Activated CD4-positive, CD25-positive, alpha-beta regulatory T cell treated with anti-CD3 and anti-CD28 coated beads, Interleukin-2, amount 50 U/mL, for 24 hours (primary cell): ENCODE measurements around the gene AKR7A3.

Source experiments
- ATAC-seq, 2 donors: fragments of 150-1000 bp; cut with Tn5 transposase; one replicate each; pipeline ENCODE4 v1.10.0; 2021; ENCODE audit warnings: mild to moderate bottlenecking in 1 of 2, moderate library complexity in 1 of 2

Gene AKR7A3

DNA sequence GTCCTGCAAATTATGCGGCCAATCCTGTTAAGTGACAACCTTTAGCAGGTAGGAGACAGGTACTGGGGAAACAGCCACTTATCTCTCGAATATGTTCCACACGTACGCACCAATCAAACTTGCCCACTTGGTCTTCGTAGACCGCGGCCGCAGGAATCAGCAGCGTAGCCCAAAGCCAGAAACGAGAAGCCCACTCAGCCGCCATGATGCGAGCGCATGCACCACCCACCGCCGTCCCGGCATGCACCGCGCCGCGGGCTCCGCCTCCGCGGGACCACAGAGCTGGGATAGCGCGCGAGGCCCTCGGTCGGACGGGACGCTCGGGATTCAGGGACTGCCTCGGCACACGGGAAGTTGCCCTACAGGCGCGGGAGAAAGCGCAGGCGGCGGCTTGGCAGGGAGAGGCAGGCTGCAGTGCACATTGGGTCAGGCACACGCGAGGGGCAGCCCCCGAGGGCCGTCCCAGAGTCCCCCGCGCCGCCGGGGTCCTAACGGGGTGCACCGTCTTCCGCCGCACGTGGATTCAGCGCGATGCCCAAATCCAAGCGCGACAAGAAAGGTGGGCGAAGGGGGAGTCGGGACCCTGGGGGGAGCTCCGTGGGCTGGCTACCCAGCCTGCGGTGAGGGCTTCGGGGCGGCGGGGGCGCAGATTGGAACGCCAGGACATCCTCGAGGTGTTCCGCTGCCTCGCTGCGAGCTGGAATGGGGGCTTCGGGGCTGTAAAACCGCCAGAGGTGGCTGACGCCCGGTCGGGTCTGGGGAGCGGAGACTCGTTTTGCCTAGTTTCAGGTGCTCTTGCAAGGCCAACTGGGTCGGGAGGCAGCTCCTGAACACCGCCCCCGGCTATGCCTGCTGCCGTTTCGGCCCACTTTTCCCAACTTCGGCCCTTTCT lies 37.0 kb downstream of the AKR7A3 start, which contains the start of the genes EMC1 and MRTO4:
TSS of gene EMC1 (minus strand) at position 220 of the 892 bp plus-strand sequence. CDS start at position 205, 15 bp downstream.
TSS of gene MRTO4 (plus strand) at position 501 of the 892 bp plus-strand sequence. CDS start at position 532, 31 bp downstream.
- ATAC-seq = peak; percentile 88 to 91

DNA sequence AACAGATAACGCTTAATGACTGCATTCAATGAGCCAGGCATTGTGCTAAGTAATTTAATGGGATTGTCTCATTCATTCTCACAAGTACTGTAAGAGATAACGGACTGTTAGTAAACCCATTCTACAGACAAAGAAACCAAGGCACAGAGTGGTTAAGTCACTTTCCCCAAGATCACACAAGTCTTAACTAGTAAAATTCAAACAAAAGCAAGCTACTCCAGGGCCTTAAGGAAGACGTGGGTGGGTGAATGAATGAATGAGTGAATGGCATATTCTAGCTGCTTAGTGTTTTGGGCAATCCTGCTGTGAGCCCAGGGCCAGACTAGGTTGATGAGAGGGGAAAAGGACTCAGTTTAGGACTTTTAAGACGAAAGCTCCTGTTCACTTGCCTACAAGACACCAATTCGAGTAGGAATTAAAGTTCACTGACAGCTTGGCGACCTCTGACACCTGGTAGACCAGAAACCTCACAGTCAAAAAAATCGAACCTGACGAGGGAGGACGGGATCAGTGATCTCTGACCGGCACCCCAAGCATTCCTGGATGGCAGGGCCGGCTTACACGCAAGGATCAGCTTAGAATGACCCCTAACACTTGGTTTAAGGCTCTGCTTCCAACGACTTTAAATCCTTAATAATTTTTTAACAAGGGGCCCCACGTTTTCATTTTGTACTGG lies 37.8 kb downstream of the AKR7A3 start:
- ATAC-seq = no peak

DNA sequence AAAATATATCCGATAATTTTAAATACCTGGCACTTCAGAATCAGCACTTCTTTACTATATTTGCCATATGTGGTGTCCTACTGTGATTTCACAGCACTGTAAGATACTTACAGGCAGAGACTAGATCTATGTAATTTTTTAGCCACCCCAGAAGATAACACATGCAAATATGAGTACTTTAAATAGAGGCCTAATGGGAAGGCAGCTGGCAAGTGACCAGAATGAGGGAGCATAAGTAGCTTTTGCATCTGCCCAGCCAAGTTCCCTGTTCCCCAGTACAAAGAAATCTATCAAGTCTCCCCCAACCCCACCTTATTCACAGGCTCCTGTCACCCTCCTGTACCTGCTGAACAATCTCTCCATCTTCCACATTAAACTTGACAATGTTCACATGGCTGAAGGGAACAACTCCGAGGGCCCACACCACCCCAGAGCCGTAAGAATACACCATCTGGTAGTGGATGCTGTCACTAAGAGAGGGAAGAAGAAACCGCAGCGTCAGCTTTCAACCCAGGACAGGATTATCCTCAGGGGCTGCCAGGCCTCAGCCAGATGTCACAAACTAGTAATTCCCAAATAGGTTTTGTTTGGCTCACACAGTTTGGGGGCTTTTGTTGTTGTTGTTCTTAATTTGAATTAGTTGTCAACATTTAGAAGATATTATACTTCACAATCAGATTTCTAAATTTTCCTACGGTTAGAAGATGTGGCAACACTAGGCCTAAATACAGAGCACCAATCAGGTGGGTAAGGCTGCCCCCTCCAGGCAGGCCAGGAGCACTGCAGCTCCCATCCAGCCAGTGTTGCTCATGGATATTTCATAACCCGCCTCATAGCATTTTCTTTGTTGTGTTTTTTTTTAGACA lies 47.7 kb downstream of the AKR7A3 start:
- ATAC-seq = peak; percentile 85 to 92

DNA sequence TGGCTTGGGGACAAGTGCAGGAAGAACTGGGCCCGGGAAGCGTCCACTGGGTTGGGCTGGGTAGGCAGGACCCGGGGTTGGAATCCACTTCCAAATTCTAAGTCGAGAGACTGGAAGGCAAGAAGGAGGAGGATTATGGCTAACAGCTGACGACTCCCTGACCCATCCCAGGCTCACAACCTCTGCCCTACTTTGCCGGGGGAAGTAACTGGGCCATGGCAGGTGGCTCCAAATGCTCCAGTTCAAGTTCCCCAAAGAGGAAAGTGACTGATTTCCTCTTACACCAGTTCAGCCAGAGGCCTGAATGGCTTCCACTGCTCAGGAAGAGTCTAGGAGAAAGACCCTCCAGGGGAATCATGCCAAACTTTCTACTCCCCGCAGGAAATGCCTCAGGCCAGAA lies 48.7 kb downstream of the AKR7A3 start:
- no peak for ATAC-seq

DNA sequence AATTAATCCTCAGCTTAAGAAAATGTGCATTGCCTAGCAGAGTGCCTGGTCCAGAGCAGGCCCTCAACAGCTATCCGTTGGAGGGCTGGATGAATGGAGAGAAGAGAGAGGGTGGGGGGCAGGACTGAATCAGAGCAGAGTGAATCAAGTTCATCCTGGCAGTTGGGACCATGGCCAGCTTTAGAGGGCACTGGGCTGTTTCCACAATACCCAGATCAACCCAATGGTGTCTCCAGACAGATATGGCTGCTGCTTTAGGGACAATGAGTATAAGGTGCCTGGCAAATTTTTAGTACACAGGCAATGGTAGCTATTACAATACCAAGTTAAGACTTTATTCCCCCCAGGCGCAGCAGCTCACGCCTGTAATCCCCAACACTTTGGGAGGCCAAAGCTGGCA lies 54.3 kb downstream of the AKR7A3 start:
- no peak for ATAC-seq
